Stimulated activated naive CD4-positive, alpha-beta T cell (primary cell): ENCODE results near the gene MCM5.
"Not testable (repeated sequence)": the region's sequence is repeated elsewhere in the genome, so short reads cannot be mapped to it uniquely, and the experiment has no call there.

Experiments used
- DNase-seq, 6 experiments: peaks; one replicate each; lab custom pipeline; 2025; lab: John Stamatoyannopoulos, UW

Gene MCM5

DNA sequence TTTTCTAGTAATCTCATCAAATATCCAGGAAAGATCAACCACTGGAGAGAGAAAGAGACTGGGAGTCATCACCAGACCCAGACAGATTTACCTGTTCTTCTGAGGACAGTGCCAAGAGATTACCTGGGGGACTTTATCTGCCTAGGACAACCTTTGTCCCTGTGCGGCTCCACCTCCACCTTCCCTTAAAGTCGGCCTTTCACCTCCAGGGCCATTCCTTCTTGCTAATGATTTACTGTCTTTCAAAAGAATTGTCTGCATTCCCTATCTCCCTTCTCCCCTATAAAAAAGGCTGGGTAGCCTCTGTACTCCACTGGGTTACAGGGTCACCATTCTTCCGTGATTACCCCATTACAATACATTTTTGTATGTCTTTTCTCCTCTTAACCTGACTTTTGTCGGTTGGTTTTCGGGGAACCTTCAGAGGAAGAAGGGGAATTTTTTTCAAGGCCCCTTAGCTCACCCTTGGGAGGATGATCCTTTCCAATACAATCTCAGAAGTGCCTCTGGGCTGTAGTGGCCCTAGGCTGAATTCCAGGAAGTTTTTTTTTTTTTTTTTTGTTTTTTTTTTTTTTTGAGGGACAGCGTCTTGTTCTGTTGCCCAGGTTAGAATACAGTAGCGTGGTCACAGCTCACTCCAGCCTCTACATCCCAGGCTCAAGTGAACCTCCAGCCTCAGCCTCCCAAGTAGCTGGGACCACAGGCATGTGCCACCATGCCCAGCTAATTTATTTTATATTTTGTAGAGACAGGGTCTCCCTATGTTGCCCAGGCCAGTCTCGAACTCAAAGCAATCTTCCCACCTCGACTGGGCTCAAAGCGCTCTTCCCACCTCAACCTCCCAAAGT lies 20.6 kb upstream of the MCM5 start:
- no peak for DNase-seq

DNA sequence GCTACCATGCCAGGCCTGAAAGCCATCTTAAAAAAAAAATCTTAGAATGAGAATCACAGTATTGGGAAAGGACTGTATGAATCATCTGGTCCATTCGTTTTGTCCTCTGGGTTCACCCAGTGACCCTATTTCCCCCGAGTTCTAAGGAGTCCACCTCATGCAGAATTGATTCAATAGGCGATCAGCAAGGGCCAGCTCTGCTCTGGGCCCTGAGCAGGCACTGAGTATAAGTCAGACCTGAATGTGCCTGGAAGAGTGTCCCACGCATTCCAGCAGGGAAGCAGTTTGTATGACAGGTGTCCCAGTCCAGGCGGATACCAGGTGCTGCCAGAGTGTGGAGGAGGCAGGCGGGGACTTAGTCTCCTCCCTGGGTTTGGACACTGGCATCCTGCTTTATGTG lies 19.9 kb upstream of the MCM5 start:
- DNase-seq, result no peak

DNA sequence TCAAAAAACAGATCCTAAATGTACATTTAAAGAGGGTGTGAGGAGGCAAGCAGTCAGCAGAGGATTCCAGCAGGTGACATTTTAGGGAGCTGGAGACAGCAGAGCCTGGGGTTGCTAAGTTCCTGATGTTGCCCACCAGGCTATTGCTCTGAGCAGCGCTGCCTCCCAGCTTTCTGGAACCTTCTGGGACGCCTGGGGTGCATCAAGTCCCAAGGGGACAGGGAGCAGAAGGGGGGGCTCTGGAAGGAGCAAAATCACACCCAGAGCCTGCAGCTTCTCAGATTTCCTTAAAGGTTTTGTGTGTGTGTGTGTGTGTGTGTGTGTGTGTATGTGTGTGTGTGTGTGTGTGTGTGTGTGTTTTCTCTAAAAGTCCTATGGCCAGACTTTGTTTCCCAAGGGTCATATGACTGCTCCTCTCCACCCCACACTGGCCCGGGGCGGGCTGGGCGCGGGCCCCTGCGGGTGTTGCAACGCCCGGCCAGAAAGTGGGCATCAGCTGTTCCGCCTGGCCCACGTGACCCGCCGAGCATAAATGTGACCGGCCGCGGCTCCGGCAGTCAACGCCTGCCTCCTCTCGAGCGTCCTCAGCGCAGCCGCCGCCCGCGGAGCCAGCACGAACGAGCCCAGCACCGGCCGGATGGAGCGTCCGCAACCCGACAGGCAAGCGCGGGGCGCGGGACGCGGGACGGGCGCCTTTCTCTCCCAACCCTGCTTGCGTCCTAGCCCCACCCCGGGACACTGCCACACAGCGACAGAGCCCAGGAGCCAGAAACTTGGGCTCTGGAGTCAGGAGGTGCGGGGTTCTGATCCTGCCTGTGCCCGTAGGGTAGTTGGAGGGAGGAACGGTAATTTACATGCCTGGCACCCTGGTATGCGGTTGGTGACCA lies 19.2 kb upstream of the MCM5 start, which contains the start of gene HMOX1:
HMOX1 (plus strand) TSS at position 560 of the 887 bp plus-strand sequence; CDS start at position 638, 78 bp downstream.
- DNase-seq, result peak in 4 of 6 experiments; percentile 2 to 16 (median 14)

DNA sequence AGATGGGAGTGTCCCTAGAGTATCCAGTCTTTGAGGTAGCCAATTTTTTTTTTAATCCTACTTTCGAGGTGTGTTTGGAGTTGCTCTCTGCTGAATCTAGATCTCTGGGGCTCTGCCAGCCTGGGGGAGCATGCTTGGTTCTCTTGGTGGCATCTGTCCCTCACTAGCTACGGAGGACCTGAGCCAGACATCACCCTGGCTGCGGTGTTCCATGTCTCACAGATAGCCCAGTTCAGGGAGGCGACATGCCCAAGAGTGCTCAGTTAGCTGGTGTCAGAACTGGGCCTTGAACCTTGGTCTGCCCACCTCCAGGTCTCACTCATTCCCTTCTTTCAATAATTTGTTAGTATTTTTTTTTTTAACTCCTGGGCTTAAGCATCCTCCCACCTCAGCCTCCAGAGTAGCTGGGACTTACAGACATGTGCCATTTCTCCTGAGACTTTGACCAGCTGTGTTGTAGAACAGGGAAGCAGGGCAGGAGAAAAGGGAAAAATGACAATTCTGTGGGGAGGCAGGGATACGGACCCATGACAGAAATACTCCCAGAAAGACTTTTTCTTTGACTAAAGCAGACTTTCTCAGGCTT lies 18.4 kb upstream of the MCM5 start:
- DNase-seq, result no peak

DNA sequence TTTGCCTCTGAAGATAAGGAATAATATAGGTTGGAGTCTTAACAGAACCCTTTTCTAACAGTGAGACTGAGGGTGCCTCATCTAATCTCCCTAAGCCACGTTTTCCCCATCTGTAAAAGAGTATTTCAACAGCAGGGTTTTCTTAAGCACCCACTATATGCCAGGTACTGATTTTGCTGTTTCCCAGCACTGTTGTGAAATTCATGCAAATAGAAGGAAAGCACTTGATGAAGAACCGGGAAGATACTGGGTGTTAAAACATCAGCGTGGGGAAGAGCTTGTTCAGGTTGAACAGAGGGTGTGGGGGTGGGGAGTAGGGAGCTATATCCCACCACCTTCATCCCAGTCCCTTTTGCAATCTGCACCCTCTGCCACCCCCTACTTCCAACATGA lies 16.3 kb upstream of the MCM5 start:
- DNase-seq, result no peak

DNA sequence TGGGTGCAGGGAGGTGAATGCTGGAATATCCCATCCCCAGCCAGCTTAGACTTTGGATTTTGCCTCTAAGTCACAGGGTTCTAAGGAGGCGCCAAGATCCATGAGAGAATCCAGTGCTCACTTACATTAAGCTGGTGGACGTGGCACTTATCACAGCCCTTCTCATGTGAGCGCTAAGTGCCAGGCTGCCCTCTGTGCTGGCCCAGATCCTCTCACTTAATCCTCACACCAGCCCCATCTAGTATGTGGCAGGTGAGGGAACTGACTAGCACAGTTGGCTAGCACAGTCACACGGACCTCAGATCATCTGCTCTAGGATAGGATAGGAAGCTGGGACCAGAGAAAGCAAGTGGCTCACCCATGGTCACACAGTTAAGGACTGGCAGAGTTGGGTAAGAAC lies 15.4 kb upstream of the MCM5 start:
- DNase-seq, result no peak

DNA sequence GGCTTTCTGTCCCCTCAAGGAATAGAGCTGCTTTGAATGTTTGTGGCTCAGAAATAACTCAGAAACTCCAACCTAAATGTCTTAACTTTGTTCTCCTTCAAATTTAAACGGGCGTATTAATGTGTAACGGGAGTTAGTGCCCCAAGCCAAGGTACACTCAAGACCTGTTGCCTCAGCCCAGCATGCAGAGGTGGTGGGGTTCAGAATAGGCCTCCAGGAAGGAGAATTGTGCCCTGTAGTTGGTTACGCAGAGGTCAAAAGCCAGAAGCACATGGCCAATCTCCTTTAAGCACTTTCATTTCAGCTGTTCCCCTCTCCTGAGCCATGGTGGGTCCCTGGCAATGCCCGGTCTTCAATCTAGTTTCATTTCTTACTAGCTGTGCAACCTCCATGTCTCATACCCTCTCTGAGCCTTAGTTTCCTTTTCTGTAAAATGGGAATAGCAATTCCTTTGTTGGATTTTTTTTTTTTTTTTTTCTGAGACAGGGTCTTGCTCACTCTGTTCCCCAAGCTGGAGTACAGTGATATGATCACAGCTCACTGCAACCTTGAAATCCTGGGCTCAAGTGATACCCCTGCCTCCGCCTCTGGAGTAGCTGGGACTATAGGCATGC lies 14.9 kb upstream of the MCM5 start:
- DNase-seq, result no peak

DNA sequence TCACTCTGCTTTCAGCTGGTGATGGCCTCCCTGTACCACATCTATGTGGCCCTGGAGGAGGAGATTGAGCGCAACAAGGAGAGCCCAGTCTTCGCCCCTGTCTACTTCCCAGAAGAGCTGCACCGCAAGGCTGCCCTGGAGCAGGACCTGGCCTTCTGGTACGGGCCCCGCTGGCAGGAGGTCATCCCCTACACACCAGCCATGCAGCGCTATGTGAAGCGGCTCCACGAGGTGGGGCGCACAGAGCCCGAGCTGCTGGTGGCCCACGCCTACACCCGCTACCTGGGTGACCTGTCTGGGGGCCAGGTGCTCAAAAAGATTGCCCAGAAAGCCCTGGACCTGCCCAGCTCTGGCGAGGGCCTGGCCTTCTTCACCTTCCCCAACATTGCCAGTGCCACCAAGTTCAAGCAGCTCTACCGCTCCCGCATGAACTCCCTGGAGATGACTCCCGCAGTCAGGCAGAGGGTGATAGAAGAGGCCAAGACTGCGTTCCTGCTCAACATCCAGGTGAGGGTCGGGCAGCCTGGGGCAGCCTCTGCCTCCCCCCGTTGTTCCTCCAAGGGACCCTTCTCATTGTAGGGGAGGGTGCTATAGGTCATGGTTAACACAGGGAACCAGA lies 13.2 kb upstream of the MCM5 start:
- DNase-seq, result no peak

DNA sequence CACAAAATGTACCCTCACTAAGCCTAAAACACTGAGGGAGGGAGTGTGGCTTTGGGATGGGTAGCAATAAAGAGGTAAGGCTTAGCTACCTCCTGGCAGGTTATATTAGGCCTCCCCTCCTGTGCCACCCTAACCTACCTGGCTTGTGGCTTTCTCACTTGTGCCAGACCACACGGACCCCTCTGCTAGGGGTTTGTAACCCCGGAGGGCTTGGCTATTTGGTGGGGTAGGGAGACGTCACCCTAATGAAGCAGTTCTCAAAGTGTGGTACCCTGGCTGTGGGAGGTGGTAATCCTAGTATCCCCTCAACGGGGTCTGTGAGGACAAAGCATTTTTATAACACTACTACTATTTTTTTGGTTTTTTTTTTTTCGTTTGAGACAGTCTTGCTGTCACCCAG lies 9.0 kb upstream of the MCM5 start:
- DNase-seq, result no peak

DNA sequence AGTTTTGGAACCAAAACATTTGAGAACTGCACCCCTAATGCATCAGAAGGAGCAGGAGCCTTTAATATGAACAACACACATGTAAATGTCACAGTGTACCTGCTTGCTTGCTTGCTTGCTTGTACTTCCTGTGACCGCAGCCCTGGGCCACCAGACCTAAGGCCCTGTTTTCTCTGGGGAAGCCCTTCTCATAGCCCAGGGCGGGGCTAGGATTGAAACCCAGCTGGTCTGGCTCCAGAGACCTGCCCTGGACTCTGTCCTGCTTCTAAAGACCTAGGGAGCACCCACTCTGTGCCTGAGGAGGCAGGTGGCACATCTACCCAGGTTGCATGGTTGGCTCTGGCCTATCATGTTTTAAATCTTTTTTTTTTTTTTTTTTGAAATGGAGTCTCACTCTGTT lies 7.6 kb upstream of the MCM5 start:
- DNase-seq, result no peak

DNA sequence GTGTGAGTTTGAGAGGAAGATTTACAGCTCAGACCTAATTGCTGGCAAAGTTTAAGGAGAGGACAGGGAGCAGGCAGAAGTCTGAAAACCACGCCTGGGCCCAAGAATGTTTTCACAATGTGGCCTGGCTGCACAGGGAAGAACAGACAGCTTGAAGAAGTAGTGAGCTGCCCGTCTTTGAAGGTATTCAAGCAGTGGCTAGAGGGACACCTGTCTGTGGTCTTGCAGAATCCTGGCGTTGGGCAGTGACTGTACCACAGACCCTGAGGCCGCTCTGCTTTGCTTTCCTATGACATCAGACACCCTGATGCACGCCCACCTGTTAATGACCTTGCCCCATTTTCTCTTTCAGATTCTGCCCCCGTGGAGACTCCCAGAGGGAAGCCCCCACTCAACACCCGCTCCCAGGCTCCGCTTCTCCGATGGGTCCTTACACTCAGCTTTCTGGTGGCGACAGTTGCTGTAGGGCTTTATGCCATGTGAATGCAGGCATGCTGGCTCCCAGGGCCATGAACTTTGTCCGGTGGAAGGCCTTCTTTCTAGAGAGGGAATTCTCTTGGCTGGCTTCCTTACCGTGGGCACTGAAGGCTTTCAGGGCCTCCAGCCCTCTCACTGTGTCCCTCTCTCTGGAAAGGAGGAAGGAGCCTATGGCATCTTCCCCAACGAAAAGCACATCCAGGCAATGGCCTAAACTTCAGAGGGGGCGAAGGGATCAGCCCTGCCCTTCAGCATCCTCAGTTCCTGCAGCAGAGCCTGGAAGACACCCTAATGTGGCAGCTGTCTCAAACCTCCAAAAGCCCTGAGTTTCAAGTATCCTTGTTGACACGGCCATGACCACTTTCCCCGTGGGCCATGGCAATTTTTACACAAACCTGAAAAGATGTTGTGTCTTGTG lies 6.6 kb upstream of the MCM5 start:
- DNase-seq, result no peak

DNA sequence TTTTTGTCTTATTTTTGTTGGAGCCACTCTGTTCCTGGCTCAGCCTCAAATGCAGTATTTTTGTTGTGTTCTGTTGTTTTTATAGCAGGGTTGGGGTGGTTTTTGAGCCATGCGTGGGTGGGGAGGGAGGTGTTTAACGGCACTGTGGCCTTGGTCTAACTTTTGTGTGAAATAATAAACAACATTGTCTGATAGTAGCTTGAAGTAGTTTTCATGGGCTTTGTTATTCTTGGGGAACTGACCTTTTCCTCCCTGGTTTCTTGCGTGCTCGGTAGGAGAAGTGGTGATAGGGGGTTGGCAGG lies 6.0 kb upstream of the MCM5 start:
- DNase-seq, result no peak

DNA sequence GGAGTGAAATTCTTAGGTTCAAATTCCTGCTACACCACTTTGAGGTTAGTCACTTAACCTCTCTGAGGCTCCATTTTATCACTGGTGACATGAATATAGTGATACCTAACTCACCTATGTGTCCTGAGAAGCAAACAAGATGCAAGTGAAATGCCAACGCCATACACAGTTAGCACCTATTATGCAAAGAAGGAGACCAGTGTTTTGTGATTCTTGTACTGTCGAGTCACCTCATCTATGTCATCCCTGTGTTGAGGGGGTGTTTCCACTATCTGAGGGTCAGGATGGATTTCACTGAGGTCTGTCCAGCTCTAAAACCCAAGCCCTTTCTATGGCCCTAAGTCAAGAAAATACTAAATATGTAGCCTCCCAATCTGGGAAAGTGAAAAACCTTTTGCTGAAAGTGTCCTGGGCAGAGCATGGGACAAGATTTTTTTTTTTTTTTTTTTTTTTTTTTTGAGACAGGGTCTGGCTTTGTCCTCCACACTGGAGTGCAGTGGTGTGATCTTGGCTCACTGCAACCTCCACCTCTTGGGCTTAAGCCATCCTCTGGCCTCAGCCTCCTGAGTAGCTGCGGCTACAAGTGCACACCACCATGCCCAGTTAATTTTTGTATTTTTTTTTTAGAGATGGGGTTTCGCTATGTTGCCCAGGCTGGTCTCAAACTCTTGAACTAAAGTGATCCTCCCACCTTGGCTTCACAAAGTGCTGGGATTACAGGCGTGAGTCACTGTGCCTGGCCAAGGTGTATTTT lies 5.0 kb upstream of the MCM5 start:
- no peak for DNase-seq

DNA sequence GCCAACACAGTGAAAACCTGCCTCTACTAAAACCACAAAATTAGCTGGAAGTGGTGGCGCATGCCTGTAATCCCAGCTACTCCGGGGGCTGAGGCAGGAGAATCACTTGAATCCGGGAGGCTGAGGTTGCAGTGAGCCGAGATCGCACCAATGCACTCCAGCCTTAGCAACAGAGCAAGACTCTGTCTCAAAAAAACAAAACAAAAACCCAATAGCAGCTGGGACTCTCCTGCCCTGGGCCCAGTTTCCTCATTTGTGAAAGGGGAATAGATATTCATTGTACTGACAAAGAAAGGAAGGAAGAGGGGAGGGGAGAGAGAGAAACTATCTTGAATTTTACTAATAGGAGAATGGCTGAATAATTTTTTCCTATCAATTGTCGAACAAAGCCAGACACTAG lies 3.3 kb upstream of the MCM5 start:
- DNase-seq, result not testable (repeated sequence)

DNA sequence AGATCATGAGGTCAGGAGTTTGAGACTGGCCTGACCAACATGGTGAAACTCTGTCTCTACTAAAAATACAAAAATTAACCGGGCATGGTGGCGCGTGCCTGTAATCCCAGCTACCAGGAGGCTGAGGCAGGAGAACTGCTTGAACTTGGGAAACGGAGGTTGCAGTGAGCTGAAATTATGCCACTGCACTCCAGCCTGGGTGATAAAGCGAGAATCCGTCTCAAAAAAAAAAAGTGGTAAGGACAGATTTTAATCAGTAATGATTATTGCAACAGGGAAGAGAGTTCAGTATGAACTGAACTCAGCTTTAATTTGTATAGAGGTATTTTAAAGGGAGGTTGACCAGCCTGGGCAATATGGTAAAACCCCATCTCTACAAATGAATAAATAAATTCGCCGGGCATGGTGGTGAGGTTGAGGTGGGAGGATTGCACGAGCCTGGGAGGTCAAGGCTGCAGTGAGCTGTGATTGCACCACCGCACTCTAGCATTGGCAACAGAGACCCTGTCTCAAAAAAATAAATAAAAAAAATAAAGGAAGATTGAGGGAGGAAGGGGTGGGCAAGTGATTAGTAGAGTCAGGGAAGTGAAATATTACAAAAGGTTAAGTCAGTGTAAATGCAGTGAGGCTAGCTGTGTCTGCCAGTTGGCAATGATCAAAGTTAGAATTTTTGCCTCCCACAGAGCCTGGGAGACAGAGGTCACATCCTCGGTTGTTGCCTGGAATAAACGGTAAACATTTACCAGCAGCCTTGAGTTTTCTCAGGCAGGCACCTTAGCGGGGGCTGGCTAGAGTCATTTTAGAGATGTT lies 2.6 kb upstream of the MCM5 start:
- no peak for DNase-seq

DNA sequence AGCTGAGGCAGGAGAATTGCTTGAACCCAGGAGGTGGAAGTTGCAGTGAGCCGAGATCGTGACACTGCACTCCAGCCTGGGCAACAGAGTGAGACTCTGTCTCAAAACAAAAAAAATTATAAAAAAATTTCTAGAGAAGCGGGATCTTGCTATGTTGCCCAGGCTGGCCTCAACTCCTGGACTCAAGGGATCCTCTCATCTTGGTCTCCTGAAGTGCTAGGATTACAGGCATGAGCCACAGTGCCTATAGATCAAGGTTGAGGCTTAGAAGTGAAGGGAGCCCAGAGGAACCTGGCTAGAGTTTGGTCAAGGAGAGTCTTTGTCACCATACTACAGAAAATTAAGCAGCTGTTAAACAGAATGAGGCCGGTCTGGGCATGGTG lies 1.4 kb upstream of the MCM5 start:
- no peak for DNase-seq

DNA sequence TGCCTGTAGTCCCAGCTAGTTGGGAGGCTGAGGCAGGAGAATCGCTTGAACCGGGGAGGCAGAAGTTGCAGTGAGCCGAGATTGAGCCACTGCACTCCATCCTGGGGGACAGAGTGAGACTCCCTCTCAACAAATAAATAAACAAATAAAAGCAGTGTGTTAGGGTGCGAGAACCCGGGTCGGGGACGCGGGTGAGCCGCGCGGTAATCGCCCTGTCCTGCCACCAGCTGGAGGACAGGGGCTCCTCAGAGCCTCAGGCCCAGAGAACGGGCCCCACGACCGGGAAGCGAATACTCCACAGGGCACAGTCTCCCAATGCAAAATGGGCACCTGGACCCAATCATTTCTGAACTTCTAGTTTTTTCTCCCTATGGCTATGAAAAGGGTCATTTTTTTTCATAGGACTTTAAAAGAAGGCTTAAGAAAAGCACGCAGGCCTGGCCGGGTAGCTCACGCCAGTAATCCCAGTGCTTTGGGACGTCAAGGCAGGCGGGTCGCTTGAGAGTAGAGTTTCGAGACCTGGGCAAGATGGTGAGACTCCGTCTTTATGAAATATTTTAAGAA lies 744 bp upstream of the MCM5 start:
- no peak for DNase-seq

DNA sequence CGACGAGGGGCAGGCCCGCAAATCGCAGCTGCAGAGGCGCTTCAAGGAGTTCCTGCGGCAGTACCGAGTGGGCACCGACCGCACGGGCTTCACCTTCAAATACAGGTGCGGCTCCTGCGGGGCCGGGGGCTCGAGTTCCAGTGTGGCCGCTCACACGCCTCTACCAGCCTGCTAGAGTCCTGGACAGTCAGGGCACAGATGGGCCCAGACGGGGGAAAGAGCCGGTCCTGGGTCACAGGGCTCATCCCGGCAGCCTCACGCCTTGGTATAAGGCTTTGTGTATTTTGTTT lies 506 bp downstream of the MCM5 start:
- peak in 1 of 6 experiments; percentile 27 for DNase-seq

DNA sequence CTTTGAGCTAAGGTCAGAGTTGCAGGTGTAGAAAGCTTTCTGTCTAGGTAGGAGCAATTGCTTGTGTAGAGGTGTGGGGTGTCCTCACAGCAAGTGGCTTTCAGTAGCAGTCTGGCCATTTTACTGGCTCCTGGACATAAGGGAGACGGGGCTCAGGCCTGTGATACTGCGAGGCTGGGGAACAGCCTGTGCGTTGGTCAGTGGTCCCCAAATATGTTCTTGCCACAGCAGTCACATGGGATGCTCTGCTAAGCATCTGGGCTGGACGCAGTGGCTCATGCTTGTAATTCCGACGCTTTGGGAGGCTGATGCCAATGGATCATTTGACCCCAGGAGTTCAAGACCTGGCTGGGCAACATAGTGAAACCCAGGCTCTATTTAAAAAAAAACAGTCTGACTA lies 1.9 kb downstream of the MCM5 start:
- no peak for DNase-seq
